GM11168 (cell line): Measurements from ENCODE around the gene POLE.

Experiments
- in situ Hi-C: fragments of 300-500 bp; cut with MboI; formaldehyde crosslinking; loops from one replicate; pipeline ENCODE4 v1.12.0; 2022; ENCODE audit warnings: low sequenced_read_pairs; ENCODE audit not compliant: unreplicated experiment

Gene POLE, protein sequence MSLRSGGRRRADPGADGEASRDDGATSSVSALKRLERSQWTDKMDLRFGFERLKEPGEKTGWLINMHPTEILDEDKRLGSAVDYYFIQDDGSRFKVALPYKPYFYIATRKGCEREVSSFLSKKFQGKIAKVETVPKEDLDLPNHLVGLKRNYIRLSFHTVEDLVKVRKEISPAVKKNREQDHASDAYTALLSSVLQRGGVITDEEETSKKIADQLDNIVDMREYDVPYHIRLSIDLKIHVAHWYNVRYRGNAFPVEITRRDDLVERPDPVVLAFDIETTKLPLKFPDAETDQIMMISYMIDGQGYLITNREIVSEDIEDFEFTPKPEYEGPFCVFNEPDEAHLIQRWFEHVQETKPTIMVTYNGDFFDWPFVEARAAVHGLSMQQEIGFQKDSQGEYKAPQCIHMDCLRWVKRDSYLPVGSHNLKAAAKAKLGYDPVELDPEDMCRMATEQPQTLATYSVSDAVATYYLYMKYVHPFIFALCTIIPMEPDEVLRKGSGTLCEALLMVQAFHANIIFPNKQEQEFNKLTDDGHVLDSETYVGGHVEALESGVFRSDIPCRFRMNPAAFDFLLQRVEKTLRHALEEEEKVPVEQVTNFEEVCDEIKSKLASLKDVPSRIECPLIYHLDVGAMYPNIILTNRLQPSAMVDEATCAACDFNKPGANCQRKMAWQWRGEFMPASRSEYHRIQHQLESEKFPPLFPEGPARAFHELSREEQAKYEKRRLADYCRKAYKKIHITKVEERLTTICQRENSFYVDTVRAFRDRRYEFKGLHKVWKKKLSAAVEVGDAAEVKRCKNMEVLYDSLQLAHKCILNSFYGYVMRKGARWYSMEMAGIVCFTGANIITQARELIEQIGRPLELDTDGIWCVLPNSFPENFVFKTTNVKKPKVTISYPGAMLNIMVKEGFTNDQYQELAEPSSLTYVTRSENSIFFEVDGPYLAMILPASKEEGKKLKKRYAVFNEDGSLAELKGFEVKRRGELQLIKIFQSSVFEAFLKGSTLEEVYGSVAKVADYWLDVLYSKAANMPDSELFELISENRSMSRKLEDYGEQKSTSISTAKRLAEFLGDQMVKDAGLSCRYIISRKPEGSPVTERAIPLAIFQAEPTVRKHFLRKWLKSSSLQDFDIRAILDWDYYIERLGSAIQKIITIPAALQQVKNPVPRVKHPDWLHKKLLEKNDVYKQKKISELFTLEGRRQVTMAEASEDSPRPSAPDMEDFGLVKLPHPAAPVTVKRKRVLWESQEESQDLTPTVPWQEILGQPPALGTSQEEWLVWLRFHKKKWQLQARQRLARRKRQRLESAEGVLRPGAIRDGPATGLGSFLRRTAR (N-terminal part only)

DNA sequence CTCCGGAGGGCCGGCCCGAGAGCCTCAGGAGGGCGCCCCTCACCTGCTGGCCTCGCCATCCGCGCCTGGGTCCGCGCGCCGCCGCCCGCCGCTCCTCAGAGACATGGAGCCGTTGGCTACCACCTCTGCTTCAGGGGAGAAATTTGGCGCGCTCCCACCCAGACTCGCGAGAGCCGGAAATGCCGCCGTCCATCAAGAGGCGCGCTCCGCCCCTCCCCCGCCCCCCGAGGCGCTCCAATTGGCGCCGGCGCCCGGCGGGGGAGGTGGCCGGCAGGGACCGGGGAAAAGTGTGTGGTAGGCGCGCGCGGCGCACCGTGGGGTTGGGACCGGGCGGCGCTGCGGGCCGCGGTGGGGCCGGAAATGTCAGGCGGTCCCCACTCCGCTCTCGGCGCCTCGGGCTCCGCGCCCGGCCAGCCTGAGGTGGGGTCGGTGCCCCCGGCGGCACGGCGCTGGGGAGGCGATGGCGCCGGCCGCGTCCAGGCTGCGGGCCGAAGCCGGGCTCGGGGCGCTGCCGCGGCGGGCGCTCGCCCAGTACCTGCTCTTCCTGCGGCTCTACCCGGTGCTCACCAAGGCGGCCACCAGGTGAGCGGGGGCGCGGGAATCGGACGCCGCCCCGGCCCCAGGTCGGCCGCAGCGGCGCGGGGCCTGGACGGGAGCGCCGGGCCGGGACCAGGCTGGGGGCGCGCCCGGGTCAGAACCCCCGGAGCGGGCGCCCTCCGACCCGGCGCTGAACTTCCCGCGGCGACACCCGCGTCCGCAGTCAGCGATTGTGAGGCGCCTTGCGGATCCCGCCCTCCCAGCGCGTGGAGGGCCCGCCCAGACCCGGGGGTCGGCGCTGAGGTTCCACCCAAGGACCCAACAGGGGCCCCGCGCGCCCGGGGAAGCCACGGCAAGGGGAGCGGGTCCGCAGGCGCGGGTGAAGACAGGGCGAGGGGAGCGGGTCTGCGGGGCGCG, at the start of gene POLE, which contains the start of gene PXMP2:
POLE (minus strand) TSS at position 132 of the 954 bp plus-strand sequence; CDS start at position 105, 27 bp downstream.
PXMP2 (plus strand) TSS at position 377 of the 954 bp plus-strand sequence; CDS start at position 461, 84 bp downstream.
- in situ Hi-C loops, result no loop called here

DNA sequence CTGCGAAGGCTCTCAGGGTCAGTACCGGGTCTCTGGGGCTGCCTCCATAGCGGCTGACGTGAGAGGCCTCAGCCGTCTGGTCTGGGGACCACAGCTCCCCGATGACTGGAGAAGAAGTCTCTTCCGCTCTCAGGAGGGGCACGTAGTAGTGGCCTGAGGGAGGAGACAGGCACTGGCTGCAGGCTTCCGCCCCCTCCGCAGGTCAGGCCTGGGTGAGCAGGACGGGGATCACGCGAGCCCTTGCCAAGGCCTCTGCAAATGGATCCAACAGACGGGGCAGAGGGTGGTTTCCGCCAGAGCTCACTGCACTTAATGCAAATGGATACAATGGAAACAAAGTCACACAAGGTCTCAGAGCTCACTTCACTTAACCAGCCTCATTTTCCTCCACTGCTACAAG, 49.8 kb upstream of the POLE start:
- in situ Hi-C loops, result no loop called here

DNA sequence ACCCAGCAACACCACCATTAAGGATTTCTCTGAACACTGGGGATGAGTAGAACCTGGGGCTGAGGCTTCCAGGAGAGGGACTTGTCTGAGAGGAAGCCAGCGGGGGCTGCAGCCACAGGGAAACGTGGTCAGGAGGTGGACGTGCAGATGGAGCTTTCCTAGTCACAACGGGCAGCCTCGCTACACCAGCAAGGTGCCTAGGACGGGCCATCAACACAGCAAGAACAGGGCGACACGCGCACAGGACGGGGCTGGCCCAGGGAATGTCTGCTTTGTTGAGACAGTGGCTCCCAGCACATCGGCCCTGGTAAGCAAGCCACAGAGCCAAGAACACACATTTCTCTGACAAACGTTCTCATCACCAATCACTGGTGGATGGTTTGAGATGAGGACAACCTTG, 49.2 kb upstream of the POLE start:
- in situ Hi-C loops, result no loop called here

DNA sequence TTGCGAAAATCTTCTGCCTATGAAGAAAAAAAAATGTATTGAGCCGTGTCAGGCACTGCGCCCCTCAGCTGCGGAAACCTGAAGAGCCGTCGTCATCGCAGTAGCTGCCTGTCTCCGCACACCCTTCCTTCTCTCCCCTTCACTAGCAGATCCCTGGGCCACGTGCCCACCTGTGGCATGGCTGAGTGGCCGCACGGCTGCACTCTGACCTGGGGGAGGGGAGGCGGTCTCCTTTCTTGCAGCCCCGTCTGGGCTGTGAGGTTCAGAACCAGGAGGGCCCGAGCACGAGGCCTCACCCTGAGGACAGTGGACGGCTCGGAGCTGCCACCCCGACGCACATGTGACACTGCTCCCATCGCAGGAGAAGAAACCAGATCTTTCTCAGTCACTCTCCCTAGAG, 48.4 kb upstream of the POLE start:
- in situ Hi-C loops, result no loop called here

DNA sequence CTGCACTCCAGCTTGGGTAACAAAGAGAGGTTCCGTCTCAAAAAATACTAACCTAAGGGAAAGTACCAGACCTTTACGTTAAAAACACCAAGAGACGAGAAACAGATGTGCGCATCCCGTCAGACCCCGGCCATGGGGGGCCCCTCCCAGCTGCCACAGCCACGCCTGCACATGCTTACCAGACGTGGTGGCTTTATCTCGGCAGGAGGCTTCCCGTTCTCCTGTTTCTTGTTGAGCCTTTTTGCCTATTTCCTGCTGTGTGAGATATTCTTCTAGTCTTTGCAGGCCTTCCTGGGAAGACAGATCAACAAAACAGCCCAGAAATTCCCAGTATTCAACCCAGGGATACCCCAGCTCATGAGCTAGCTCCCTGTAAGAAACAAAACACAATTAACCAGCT, 47.1 kb upstream of the POLE start:
- in situ Hi-C loops, result no loop called here

DNA sequence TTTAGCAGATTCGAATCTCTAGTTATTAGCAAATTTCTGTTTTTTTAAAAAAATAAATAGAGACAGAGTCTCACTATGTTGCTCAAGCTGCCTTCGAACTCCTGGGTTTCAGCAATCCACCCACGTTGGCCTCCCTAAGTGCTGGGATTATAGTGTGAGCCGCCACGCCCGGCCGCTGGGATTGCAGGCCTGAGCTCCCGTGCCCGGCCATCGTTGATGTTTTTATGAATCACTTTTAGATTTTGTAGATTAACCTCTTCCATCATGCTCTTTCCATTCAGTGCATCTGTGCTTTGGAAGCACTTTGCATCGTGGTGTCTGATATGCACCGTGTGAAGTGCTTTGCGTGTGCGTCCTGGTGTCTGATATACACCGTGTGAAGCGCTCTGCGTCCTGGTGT, 44.4 kb upstream of the POLE start:
- in situ Hi-C loops, result no loop called here

DNA sequence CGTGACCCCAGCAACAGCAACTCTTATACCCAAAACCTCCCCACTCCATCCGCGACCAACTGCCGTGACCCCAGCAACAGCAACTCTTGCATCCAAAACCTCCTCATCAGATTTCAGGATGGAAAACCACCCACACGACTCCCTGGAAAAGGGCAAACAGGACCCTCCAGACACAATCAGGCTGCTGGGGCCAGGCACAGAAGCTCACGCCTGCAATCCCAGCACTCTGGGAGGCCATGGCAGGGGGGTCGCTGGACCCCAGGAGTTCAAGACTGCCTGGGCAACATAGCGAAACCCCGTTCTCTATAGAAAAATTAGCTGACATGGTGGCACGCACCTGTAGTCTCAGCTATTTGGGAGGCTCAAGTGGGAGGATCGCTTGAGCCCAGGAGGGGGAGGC, 43.2 kb upstream of the POLE start:
- in situ Hi-C loops, result no loop called here

DNA sequence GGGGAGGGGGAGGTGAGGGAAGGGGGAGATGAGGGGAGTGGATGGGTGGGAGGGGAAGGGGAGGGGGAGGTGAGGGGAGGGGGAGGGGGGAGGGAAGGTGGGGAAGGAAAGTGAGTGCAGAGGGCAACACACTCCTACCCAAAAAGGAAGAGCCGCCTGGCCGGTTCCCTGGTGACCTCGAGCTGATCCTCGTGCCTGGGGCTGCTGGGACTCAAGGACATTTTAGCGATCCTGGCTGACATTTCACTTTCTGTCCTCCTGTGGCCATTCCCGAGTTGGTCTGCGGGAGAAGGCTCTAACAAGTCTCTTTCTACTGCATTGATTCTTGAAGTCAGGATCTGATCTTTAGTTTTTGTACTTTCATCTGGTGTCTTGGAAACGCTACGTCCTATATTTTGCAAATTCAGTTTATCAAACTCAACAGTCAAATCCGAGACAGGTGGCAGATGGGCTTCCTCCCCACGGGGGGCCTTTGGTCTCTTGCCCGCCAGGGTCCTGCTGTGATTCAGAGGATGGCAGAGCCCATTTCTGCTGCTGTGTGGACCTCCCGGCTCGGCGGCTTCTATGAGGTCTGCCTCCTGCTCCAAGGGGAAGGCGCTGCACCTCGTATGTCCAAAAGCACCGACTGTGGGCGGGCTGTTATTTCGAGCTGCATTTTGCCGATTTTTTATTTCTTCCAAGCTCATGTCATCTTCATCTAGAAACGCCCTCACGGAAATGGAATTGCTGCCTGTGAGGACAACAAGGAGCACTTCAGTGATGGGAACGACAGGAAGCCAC, 42.6 kb upstream of the POLE start:
- in situ Hi-C loops, result no loop called here

DNA sequence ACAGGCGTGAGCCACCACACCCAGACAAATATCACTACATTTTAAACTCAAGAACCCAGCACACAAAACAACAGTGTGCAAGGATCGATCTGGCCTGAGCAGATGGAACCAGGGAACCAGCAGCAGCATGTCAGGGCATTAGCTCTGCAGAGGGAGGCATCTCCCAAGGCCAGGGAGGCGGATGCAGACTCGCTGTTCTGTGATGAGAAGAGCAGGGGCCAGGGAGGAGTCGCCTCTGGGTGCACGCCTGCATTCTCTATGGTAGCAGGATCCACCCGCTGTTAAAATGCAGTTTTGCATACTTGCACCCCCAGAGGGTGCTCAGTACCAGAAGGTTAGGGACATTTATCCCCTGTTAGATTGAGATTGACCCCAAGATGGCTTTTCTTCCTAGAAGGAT, 41.4 kb upstream of the POLE start:
- in situ Hi-C loops, result no loop called here

DNA sequence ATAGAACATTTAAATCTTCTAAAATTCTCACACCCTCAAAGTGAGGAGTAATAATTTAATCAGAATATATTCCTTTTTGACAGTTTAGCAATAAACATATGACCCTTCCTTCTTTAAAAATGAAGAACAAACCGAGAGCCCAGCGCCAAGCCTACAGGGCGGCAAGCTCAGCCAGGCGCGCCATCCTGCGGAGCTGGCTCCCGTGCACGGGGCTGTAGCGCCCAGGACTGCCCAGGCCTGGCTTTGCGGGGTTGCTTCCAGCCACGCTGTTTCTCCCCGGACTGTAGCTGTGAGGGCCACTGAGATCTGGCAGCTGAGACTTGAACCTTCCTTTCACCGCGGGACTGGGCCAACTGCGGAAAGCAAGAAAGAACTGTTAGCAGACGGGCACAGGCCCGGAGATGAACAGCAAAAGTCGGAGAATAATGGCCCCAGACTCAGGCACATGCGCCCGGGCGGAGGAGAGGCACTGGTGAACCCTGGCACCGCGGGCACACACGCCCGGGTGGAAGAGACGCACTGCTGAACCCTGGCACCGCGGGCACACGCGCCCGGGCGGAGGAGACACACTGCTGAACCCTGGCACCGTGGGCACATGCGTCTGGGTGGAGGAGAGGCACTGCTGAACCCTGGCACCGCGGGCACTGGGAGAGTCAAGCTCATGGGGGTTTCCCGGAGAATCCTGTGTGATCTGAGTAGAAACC, 40.1 kb upstream of the POLE start:
- in situ Hi-C loops, result no loop called here

DNA sequence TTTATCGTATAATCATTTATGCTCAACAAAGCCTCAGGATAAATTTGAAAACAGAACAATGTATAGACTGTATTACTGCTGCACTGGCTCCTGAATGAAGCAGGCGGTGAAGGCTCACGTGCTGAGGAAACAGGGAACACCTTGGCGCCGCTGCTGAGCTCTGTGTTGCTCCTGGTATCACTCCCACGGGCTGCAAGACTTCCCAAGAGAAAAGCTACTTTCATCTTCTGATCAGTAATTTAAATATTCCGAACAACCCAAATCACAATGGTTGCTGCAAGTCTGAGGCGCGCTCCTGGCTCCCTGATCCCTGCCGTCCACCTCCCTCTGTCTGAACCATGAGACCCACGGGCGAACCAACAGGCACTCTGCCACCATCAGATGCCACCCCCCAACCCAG, 39.2 kb upstream of the POLE start:
- in situ Hi-C loops, result no loop called here

DNA sequence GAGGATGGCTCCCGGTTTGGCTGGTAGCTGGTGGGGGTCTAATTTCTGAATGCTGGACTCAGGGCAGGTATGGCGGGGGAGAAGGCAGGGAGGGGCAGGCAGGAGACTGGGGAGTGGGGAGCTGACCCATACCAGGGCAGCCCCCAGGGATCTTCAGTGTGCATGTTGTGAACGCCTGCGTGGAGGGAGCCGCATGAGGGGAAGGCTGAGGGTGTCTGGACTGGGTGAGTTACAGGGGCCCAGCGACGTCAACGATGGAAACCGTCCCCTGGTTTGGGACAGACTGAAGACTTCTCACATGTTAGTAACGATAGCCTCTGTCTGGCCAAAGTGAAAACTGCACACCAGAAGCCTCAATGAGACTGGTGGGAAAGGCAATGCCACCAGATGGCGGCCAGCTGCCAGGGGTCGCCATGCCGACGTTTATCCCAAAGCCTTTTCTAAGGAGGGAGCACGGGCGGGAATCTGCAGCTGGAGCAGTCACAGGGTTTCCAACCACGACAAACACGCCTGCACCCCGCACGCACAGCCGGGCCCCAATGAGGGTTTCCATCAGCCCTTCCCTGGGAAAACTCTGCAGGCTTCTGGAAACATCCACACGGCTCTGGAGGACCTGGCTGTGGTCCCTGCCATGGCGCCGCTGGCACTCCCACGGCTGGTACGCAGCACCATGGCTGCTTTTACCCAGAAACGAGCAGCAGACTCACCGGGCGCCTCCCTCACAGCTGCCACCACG, 37.5 kb upstream of the POLE start:
- in situ Hi-C loops, result no loop called here

DNA sequence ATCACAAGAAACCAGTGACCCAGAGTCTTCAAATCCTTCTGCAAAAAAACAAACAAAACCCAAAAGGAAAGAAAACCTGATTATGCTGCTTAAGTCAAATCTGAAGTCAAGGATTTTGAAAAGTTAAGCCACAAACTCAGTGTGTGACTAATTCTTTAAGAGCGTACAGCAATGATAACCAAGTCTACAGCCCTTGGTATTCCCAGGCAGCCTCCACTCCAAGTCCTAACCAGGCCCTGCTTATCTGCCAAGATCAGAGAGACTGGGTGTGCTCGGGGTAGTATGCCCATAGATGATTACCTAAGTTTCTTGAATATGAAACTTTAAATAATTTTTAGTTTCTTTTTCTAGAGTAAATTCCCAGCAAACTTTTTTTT, 36.6 kb upstream of the POLE start:
- in situ Hi-C loops, result no loop called here

DNA sequence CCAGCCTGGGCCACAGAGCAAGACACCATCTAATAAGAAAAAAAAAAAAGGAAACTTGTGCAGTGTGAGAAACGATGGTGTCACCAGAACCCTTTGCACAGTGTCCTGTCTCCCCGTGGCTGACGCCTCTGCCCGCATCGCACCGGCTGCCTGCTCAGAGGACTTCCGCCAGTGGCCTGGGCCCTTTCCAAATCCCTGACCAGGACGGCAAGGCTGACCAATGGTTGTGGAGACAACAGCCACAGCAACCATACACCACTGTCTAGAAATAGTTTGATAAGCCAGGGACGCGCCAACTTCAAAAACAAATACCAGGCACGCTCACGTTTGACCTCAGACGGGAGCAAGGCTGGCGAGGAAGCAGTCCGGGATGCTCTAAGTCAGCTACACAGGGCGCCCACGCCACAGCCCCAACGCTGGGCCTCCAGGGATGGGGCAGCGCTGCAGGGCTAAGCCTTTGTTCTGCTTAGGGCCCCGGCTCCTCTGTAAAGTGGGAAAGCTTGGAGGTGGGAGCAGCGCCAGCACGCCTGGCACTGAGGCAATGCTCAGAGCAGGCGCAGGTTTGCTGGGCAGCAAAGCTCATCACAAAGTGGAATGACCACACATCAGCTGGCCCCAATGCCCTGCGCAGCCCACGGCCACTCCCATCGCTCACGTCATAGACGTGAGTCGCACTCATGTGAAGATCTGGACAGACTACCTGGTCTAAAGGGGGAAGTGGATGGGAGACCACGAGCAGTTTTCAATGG, 36.0 kb upstream of the POLE start:
- in situ Hi-C loops, result no loop called here

DNA sequence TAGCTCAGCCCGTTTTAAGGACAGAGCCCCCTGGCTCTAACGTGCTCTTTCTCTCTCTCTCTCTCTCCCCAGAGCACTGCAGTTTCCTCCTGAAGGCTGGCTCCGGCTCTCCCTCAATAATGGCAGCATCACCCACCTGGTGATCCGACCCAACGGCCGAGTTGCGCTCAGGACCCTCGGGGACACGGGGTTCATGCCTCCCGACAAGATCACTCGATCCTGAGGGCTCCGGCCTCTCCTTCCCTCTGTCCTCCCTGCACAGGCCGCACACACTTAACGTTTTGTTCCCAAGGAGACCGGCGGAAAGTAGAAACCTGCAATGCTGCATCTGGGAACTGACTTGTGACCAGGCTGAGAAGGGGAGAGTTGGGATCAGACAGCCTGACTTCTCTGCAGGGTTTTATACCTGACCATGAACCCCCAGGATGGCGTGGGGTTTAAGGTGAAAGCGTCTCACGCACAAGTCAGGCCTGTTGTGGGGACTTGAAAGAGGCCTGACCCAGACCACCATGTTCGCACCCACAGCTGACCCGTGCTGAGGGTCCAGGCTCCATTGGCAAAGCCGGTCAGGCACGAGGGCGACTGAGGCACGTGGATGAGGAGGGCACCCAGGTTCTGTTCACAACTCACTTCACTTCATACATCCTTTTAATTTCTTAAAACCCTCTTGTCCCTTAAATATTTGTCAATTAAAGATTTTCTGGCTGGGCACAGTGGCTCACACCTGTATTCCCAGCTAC, 33.6 kb upstream of the POLE start:
- in situ Hi-C loops, result no loop called here

DNA sequence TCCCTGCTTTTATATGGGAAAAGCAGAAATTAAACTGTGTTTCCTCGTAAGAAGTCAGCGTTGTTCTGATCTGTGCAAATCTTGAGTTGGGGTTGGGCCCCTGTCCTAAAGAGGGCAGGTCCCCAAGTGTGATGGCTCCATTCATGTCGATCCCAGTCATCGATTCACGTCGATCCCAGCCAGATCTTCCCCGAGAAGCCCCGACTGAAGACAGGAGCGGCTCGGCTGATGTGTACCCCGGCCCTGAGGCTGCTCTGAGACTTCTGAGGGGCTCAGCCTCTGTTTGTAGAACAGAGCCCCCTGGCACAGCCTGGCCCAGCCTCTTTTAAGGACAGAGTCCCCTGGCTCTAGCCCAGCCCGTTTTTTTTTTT, 32.8 kb upstream of the POLE start:
- in situ Hi-C loops, result no loop called here
